Stimulated activated CD8-positive, alpha-beta memory T cell treated with anti-CD3 and anti-CD28 coated beads, Interleukin-7, amount 100 ng/mL, for 24 hours (primary cell): ENCODE measurements around the gene GLI1.
"Not testable (repeated sequence)": the region's sequence is repeated elsewhere in the genome, so short reads cannot be mapped to it uniquely, and the experiment has no call there.

Experiments used
- DNase-seq: peaks from one replicate; pipeline ENCODE4 v3.0.0-alpha.2; 2020; ENCODE audit warnings: low read depth

The GLI1 gene

DNA sequence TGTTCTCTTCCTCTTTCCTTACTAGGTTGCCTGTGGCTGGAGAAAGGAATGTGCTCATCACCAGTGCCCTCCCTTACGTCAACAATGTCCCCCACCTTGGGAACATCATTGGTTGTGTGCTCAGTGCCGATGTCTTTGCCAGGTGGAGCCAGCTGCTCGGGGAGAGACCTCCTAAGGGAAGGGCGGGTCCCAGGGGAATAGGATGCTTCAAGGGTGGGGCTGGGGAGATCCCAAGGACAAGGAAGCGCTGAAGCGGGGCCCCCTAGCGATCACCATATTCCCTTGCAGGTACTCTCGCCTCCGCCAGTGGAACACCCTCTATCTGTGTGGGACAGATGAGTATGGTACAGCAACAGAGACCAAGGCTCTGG lies 38.5 kb downstream of the GLI1 start:
- no peak for DNase-seq

DNA sequence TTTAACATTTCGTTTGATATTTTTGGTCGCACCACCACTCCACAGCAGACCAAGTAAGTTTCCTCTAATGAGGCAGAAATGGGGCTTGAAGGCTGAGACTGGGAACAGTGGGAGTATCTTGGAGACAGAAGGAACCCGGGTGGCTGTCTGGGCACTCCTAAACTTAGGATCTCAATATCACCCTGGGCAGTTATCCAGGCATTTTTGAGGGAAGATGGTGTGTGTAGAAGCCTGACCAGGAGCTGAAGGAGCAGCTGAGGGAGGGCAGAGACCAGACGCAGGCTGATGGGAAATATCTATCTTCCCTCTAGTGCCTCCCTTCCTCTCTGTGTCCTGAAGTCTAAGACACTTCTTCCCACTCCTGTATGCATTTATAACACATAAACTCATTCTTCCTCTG lies 39.0 kb downstream of the GLI1 start:
- no peak for DNase-seq

DNA sequence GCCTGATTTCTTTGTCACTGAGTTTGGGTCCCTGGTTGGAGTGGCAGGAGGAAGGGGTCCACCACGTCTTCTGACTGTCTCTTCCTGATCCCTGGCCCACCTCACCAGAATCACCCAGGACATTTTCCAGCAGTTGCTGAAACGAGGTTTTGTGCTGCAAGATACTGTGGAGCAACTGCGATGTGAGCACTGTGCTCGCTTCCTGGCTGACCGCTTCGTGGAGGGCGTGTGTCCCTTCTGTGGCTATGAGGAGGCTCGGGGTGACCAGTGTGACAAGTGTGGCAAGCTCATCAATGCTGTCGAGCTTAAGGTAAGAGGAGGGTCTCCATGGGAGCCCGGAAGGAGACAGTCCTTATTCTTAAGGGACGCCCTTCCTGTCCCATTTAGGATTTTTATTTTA lies 40.6 kb downstream of the GLI1 start:
- no peak for DNase-seq

DNA sequence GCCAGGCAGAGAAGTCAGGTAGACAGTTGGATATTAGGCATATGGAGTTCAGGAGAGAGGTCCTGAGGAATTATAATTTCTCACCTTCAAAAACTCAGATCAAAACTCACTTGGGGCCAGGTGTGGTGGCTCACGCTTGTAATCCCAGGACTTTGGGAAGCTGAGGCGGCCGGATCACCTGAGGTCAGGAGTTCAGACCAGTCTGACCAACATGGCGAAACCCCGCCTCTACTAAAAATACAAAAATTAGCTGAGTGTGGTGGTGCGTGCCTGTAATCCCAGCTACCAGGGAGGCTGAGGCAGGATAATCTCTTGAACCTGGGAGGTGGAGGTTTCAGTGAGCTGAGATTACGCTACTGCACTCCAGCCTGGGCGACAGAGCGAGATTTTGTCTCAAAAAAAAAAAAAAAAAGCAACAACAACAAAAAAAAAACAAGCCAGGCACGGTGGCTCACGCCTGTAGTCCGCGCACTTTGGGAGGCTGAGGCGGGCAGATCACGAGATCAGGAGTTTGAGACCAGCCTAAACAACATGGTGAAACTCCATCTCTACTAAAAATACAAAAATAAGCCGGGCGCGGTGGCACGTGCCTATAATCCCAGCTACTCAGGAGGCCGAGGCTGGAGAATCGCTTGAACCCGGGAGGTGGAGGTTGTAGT lies 42.9 kb downstream of the GLI1 start:
- DNase-seq = not testable (repeated sequence)

DNA sequence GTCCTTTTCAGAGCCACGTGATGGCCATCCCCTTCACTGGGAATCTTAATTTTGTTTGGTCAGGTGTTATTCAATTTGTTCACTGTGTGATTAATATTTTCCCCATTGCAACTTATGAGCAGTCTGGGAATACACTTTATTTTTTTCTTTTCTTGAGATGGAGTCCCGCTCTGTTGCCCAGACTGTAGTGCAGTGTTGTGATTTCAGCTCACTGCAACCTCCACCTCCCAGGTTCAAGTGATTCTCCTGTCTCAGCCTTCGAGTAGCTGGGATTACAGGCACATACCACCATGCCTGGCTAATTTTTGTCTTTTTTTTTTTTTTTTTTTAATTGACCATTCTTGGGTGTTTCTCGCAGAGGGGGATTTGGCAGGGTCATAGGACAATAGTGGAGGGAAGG lies 47.0 kb downstream of the GLI1 start:
- DNase-seq = not testable (repeated sequence)

DNA sequence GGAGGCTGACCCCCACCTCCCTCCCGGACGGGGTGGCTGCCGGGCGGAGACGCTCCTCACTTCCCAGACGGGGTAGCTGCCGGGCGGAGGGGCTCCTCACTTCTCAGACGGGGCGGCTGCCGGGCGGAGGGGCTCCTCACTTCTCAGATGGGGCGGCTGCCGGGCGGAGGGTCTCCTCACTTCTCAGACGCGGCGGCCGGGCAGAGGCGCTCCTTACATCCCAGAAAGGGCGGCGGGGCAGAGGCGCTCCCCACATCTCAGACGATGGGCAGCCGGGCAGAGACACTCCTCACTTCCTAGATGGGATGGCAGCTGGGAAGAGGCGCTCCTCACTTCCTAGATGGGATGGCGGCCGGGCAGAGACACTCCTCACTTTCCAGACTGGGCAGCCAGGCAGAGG lies 48.2 kb downstream of the GLI1 start:
- not testable (repeated sequence) for DNase-seq

DNA sequence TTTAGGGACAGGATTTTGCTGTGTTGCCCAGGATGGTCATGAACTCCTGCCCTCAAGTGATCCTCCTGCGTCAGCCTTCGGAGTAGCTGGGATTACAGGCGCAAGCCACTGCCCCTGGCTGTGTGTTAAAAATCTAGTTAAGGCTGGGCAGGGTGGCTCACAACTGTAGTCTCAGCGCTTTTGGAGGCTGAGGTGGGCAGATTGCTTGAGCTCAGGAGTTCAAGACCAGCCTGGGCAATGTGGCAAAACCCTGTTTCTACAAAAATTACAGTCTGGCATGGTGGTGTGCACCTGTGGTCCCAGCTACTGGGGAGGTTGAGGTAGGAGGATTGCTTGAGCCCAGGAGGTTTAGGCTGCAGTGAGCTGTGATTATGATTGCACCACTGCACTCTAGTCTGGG lies 51.6 kb downstream of the GLI1 start:
- DNase-seq = no peak

DNA sequence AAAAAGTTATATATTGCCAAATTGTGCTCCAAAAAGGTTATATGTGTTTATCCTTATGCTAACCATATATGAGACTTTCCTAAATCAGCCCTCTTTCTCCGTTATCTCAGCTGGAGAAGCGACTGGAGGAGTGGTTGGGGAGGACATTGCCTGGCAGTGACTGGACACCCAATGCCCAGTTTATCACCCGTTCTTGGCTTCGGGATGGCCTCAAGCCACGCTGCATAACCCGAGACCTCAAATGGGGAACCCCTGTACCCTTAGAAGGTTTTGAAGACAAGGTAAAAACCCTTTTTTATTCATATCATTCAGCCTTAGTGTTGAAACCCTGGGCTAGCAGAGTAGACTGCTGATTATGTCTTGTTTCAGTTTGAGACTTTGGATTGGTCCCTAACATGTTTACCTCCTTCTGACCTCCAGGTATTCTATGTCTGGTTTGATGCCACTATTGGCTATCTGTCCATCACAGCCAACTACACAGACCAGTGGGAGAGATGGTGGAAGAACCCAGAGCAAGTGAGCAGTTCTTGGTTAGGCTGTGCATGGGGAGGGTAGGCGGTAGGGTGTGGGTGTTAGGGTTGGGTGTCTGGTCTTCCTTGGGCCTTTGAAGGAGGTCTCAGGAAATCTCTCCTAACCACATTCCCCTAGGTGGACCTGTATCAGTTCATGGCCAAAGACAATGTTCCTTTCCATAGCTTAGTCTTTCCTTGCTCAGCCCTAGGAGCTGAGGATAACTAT lies 52.2 kb downstream of the GLI1 start:
- DNase-seq = no peak

DNA sequence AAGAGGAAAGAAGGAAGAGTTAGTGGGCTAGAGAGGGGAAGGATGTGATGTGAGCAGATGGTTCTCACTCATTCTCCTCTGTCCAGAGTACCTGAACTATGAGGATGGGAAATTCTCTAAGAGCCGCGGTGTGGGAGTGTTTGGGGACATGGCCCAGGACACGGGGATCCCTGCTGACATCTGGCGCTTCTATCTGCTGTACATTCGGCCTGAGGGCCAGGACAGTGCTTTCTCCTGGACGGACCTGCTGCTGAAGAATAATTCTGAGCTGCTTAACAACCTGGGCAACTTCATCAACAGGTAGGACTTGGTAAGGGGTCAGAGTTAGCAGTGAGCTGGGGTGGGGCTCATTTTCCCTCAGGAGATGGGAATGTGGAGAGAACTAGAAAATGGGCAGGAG lies 53.1 kb downstream of the GLI1 start:
- no peak for DNase-seq

DNA sequence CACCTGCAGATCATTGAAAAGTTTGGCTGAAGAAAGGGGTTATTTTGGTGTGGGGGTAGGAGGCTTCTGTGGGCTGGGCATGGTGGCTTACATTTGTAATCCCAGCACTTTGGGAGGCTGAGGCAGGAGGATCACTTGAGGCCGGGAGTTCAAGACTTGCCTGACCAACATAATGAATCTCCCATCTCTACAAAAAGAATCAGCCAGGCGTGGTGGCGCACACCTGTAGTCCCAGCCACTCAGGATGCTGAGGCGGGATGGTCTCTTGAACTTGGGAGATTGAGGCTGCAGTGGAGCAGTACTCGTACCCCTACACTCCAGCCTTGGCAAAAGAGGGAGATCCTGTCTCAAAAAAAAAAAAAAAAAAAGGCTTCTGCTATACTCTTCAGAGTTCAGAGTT lies 53.7 kb downstream of the GLI1 start:
- DNase-seq = no peak

DNA sequence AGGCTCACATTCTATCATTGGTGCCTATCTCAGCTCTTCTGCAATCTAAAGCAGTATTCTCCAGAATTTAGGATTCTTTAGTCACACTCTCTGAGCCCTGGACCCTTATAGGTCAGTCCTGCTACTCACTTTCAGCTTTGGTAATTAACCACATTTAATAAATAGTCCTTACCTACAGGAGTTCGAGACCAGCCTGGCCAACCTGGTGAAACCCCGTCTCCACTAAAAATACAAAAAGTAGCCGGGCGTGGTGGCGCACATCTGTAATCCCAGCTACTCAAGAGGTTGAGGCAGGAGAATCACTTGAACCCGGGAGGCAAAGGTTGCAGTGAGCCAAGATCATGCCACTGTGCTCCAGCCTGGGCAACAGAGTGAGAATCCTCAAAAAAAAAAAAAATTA lies 54.1 kb downstream of the GLI1 start:
- not testable (repeated sequence) for DNase-seq

DNA sequence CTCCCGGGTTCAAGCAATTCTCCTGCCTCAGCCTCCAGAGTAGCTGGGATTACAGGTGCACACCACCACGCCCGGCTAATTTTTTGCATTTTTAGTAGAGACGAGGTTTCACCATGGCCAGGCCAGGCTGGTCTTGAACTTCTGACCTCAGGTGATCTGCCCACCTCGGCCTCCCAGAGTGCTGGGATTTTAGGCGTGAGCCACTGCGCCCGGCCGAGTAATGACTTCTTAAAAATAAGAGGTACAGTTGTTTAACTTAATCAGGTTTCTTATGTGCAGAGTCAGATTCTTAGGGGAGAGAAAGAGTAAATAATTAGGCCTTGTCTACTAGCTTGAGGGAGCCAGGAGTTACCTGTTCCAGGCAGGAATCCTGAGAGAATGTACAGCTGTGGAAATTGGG lies 54.7 kb downstream of the GLI1 start:
- not testable (repeated sequence) for DNase-seq

DNA sequence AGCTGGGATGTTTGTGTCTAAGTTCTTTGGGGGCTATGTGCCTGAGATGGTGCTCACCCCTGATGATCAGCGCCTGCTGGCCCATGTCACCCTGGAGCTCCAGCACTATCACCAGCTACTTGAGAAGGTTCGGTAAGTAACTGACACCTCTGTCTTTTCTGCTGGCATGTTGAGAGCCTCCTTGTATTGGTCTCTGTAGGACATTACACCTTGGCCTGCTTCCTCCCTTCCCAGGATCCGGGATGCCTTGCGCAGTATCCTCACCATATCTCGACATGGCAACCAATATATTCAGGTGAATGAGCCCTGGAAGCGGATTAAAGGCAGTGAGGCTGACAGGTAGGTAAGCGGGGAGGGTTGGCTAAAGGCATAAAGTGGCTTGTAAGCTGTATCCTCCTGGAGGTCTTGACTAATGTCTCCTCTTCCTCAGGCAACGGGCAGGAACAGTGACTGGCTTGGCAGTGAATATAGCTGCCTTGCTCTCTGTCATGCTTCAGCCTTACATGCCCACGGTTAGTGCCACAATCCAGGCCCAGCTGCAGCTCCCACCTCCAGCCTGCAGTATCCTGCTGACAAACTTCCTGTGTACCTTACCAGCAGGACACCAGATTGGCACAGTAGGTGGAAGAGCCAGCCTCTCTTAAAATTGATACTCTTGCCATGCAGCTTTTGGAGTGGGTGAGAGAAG lies 55.3 kb downstream of the GLI1 start:
- DNase-seq = no peak

DNA sequence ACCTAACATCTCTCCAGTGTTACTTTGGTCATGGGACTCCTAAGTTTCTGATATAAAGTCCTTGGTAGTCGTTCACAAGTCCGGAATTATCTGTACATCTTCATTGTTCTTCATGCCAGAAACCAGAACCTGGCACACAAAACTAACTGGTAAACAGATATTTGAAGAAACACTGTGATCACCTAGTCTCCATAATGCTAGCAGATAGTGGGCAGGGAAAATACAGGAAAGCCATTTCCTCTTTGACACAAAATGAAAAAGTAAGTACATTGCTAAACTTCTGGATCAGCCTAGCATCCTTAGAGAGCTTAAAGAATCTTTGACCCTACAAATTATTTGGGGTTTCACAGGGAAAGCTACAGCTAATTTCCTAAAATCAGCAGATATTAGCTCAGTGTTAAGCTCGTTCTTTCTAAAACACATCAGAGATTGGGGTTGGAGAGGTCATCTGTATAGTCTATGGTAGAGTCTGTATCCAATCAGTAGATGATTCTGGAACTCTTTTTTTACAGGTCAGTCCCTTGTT lies 55.9 kb downstream of the GLI1 start:
- no peak for DNase-seq

DNA sequence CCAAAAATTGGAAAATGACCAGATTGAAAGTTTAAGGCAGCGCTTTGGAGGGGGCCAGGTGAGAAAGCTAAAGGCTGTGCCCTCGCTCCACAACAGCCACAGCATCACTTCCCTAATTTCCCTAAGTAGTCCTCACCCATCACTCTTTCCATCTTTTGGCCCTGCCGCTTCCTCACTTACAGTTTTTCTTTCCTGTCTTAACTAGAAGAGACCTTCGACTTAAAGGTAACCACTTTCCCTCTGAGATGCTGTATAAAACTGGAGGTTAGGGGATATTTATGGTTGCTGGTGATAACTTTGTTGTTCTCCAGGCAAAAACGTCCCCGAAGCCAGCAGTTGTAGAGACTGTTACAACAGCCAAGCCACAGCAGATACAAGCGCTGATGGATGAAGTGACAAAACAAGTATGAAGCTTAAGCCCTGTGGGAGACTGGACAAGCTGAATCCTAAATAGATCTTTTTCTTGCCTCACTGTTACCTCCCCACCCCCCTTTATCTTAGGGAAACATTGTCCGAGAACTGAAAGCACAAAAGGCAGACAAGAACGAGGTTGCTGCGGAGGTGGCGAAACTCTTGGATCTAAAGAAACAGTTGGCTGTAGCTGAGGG lies 56.5 kb downstream of the GLI1 start:
- no peak for DNase-seq

DNA sequence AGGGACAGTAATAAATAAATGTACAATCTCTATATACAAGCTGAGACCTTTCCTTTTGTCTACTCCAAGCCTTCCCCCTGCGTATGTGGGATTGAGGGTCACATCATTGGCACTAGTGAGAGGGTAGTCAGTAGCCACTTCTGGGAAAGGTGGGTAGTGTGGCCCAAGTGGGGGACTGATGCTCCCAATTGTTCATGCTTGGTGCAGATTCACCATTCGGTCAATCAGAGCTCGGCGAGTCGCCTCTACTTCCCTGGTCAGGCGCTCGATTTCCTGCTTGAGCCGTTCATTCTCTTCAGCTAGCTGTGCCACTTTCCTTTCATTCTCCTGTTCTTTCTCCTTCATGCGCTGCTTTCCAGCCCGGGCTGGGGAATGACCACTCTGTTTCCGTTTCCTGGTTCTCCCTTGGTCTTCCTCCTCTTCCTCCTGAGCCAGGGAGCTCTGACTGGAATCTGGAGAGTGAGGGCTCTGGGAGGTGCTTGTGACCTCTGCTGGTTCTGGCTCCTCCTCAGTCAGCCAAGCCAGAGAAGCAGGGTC lies 57.1 kb downstream of the GLI1 start:
- DNase-seq = no peak

DNA sequence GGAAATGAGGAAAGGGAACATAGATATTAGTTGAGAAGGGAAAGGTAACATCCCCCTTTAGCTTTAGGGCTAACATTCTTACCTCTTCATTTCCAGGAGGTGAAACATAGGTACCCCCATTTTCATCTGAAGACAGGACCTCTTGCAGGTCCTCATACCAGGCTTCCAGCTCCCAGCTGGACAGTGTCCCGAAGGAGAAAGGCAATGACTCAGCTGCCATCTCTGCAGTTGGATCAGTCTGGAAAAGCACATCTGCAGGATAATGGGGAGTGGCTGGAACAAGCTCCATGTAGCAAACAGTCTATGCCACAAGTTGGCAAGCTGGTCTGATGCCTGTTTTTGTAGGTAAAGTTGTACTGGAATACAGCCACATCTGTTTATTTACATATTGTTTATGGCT lies 57.6 kb downstream of the GLI1 start:
- no peak for DNase-seq

DNA sequence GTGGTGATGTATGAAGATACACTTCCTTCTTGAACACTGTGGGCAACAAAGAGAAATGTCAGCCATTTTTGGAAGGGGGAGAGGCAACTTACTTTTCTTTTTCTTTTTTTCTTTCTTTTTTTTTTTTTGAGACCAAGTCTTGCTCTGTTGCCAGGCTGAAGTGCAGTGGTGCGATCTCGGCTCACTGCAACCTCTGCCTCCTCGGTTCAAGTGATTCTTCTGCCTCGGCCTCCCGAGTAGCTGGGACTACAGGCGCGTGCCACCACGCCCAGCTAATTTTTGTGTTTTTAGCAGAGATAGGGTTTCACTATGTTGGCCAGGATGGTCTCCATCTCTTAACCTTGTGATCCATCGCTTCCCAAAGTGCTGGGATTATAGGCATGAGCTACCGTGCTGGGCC lies 58.1 kb downstream of the GLI1 start:
- not testable (repeated sequence) for DNase-seq

DNA sequence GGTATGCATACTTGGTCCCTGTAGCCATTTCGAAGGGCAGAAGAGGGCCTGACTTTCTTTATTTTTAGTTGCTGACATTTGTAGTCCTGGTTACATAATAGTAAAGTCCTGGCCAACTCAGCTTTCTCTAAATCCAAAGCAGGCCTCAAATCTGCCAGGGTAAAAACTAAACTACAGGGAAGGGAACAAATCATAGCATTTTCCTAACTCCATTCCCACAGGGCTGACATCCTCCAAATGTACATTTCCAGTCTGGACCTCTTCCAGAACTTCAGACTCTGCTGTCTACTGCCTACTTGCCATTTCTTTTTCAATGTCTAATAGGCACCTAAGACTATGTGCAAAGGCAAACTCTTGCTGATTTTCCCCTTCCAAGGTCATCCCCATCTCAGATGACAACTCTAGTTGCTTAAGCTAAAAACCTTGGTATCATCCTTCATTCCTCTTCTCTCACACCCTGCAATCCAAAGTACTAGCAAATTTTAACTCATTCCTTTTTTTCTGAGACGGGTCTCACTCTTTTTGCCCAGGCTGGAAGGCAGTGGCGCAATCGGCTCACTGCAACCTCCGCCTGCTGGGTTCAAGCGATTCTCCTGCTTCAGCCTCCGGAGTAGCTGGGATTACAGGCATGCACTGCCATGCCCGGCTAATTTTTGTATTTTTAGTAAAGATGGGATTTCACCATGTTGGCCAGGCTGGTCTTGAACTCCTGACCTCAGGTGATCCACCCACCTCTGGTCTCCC lies 58.8 kb downstream of the GLI1 start:
- no peak for DNase-seq

DNA sequence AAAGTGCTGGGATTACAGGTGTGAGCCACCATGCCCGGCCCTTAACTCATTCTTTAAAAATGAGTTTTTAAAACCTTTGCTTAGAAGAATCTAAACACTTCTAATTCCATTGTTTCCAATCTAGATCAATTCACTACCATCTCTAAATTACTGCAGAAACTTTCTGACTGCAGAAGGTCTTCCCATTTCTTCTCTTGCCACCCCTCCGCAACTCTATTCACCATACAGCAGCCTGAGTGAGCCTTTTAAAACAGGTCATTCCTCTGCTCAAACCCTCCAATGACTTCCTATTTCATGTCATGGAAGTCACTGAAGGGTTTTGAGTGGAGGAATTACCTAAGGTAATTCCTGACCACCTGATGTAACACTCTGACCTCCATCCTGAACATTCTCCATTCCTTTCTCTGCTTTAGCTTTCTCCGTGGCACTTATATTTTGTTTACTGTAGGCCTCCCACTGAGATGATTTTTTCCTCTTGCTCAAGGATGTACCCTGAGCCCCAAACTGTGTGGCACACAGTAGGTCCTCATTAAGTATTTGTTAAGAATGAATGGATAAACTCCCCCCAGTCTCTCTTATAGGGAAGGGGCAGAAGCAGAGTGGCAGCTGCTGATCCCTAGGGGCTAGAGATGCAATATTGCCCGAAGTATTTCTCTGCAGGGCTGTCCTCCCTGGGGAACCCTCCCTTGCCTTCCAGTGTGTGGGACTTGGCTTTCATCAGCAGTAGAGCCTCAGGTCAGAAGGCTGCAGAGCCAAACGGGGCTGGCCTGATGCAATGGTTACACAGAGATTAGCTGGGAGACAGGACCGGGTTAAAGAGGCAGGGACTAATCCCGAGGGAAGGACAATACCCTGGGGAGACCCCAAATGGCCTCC lies 59.6 kb downstream of the GLI1 start:
- DNase-seq = no peak

DNA sequence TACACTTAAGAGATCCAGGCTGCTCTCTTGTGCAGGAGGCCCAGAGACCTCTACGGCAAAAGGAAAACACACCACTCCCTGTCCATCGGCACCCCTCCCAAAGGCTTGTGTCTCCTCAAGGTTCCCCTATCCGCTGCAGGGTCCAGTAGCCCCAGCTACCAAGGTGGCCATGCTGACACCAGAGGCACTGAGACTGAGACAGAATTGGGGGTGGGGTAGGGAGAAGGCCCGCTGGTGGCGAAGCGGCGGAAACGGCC lies 60.1 kb downstream of the GLI1 start:
- DNase-seq = no peak
